HEK293 (cell line): ENCODE results near the gene SMCO4.

ENCODE experiments used
- CTCF ChIA-PET: fragments of 350-600 bp; formaldehyde crosslinking; extraction: SDS; loops from one replicate; lab custom pipeline; 2021; ENCODE audit warnings: antibody characterized with exemption; lab: Yijun Ruan, JAX
- POLR2A ChIA-PET: fragments of 300-600 bp; formaldehyde crosslinking; extraction: SDS; loops from one replicate; lab custom pipeline; 2020; ENCODE audit warnings: antibody characterized with exemption, inconsistent platforms; lab: Yijun Ruan, JAX
- H3K27ac ChIP-seq: fragments of 200-500 bp; sonication (Bioruptor generic); 2 replicates; pipeline ENCODE4 v1.5.1; 2014; ENCODE audit warnings: low read depth, low read length, control low read depth, inconsistent platforms; ENCODE audit errors: extremely low read depth
- H3K36me3 ChIP-seq, 2 experiments: fragments of 200-500 bp in 1 of 2; sonication (Bioruptor generic) in 1 of 2; 1 replicate in 1 of 2; 2 replicates in 1 of 2; pipeline ENCODE4 v1.5.1; 2014 to 2017; ENCODE audit warnings: inconsistent platforms in 2 of 2, low read length in 2 of 2; ENCODE audit not compliant: control insufficient read depth in 2 of 2, insufficient read depth in 1 of 2
- H3K4me1 ChIP-seq: fragments of 200-500 bp; sonication (Bioruptor generic); 2 replicates; pipeline ENCODE4 v1.5.1; 2014; ENCODE audit warnings: mild to moderate bottlenecking, low read length, inconsistent platforms; ENCODE audit not compliant: control insufficient read depth, insufficient read depth
- H3K4me3 ChIP-seq: 2 replicates; pipeline ENCODE4 v1.5.1; 2011; ENCODE audit warnings: low read depth, mild to moderate bottlenecking, control low read depth, low read length, moderate library complexity
- H3K9me3 ChIP-seq: fragments of 200-500 bp; sonication (Bioruptor generic); 2 replicates; pipeline ENCODE4 v1.5.1; 2014; ENCODE audit warnings: low read depth, low read length, inconsistent platforms; ENCODE audit not compliant: control insufficient read depth, insufficient read depth
- EGR2 ChIP-seq: fragments of 450-650 bp; formaldehyde crosslinking; IDR thresholded peaks from 2 replicates; pipeline ENCODE4 v1.5.1; 2016; ENCODE audit warnings: low read depth, missing biosample characterization, missing genetic modification characterization
- GFI1B ChIP-seq: fragments of 450-650 bp; formaldehyde crosslinking; IDR thresholded peaks from 2 replicates; pipeline ENCODE4 v1.5.1; 2016; ENCODE audit warnings: missing biosample characterization, missing genetic modification characterization
- GLIS1 ChIP-seq: fragments of 450-650 bp; formaldehyde crosslinking; IDR thresholded peaks from 2 replicates; pipeline ENCODE4 v1.5.1; 2016; ENCODE audit warnings: missing biosample characterization, missing genetic modification characterization
- KLF8 ChIP-seq: fragments of 450-650 bp; formaldehyde crosslinking; IDR thresholded peaks from 2 replicates; pipeline ENCODE4 v1.5.1; 2016; ENCODE audit warnings: missing biosample characterization, missing genetic modification characterization
- OSR2 ChIP-seq: fragments of 450-650 bp; formaldehyde crosslinking; IDR thresholded peaks from 2 replicates; pipeline ENCODE4 v1.5.1; 2016; ENCODE audit warnings: missing biosample characterization, missing genetic modification characterization
- PRDM1 ChIP-seq: fragments of 450-650 bp; formaldehyde crosslinking; IDR thresholded peaks from 2 replicates; pipeline ENCODE4; 2016; ENCODE audit warnings: missing biosample characterization, missing genetic modification characterization
- SCRT1 ChIP-seq: fragments of 450-650 bp; formaldehyde crosslinking; IDR thresholded peaks from 2 replicates; pipeline ENCODE4 v1.5.1; 2016; ENCODE audit warnings: missing biosample characterization, missing genetic modification characterization, borderline replicate concordance
- SP2 ChIP-seq: fragments of 450-650 bp; formaldehyde crosslinking; IDR thresholded peaks from 2 replicates; pipeline ENCODE4 v1.5.1; 2016; ENCODE audit warnings: missing biosample characterization, missing genetic modification characterization
- TRIM28 ChIP-seq: IDR thresholded peaks from 2 replicates; pipeline ENCODE4 v1.6.1; 2011; ENCODE audit warnings: low read length, control low read depth, borderline replicate concordance
- YY1 ChIP-seq: fragments of 450-650 bp; formaldehyde crosslinking; IDR thresholded peaks from 2 replicates; pipeline ENCODE4 v1.5.1; 2018; ENCODE audit warnings: missing biosample characterization, missing genetic modification characterization
- ZBTB7A ChIP-seq: fragments of 450-650 bp; formaldehyde crosslinking; IDR thresholded peaks from 2 replicates; pipeline ENCODE4 v1.5.1; 2016; ENCODE audit warnings: low read depth, missing biosample characterization, missing genetic modification characterization
- ZFHX2 ChIP-seq: fragments of 450-650 bp; formaldehyde crosslinking; conservative IDR thresholded peaks from 2 replicates; pipeline ENCODE4 v1.5.1; 2016; ENCODE audit warnings: missing biosample characterization, missing genetic modification characterization
- ZIC2 ChIP-seq: fragments of 450-650 bp; formaldehyde crosslinking; IDR thresholded peaks from 2 replicates; pipeline ENCODE4 v1.5.1; 2016; ENCODE audit warnings: missing biosample characterization, missing genetic modification characterization
- ZNF10 ChIP-seq: fragments of 450-650 bp; formaldehyde crosslinking; IDR thresholded peaks from 2 replicates; pipeline ENCODE4 v1.5.1; 2017; ENCODE audit warnings: missing biosample characterization, missing genetic modification characterization
- ZNF121 ChIP-seq: fragments of 450-650 bp; formaldehyde crosslinking; IDR thresholded peaks from 2 replicates; pipeline ENCODE4 v1.5.1; 2016; ENCODE audit warnings: missing biosample characterization, missing genetic modification characterization
- ZNF184 ChIP-seq: fragments of 450-650 bp; IDR thresholded peaks from 2 replicates; pipeline ENCODE4 v1.5.1; 2018; ENCODE audit warnings: missing biosample characterization, mild to moderate bottlenecking, missing genetic modification characterization
- ZNF211 ChIP-seq: fragments of 450-650 bp; formaldehyde crosslinking; IDR thresholded peaks from 2 replicates; pipeline ENCODE4 v1.5.1; 2016; ENCODE audit warnings: low read depth, missing biosample characterization, missing genetic modification characterization
- ZNF221 ChIP-seq: fragments of 450-650 bp; formaldehyde crosslinking; IDR thresholded peaks from 2 replicates; pipeline ENCODE4 v1.5.1; 2017; ENCODE audit warnings: missing biosample characterization, missing genetic modification characterization, borderline replicate concordance
- ZNF266 ChIP-seq: fragments of 450-650 bp; formaldehyde crosslinking; IDR thresholded peaks from 2 replicates; pipeline ENCODE4 v1.5.1; 2016; ENCODE audit warnings: missing biosample characterization, missing genetic modification characterization, low read depth
- ZNF341 ChIP-seq: fragments of 450-650 bp; formaldehyde crosslinking; IDR thresholded peaks from 2 replicates; pipeline ENCODE4; 2016; ENCODE audit warnings: low read depth, missing biosample characterization, missing genetic modification characterization
- ZNF350 ChIP-seq: fragments of 450-650 bp; formaldehyde crosslinking; IDR thresholded peaks from 2 replicates; pipeline ENCODE4 v1.5.0; 2017; ENCODE audit warnings: missing biosample characterization, mild to moderate bottlenecking, missing genetic modification characterization
- ZNF354C ChIP-seq: fragments of 450-650 bp; formaldehyde crosslinking; IDR thresholded peaks from 2 replicates; pipeline ENCODE4 v1.5.1; 2016; ENCODE audit warnings: missing biosample characterization, missing genetic modification characterization, low read depth, borderline replicate concordance
- ZNF404 ChIP-seq: fragments of 450-650 bp; formaldehyde crosslinking; IDR thresholded peaks from 2 replicates; pipeline ENCODE4 v1.5.1; 2017; ENCODE audit warnings: missing biosample characterization, missing genetic modification characterization
- ZNF423 ChIP-seq: fragments of 450-650 bp; formaldehyde crosslinking; IDR thresholded peaks from 2 replicates; pipeline ENCODE4 v1.5.1; 2016; ENCODE audit warnings: missing biosample characterization, missing genetic modification characterization
- ZNF544 ChIP-seq: fragments of 450-650 bp; formaldehyde crosslinking; IDR thresholded peaks from 2 replicates; pipeline ENCODE4 v1.5.0; 2017; ENCODE audit warnings: missing biosample characterization, missing genetic modification characterization
- ZNF548 ChIP-seq: fragments of 450-650 bp; formaldehyde crosslinking; IDR thresholded peaks from 2 replicates; pipeline ENCODE4 v1.5.1; 2016; ENCODE audit warnings: missing biosample characterization, missing genetic modification characterization
- ZNF555 ChIP-seq: fragments of 450-650 bp; formaldehyde crosslinking; conservative IDR thresholded peaks from 2 replicates; pipeline ENCODE4 v1.5.1; 2017; ENCODE audit warnings: missing biosample characterization, mild to moderate bottlenecking, missing genetic modification characterization, inconsistent platforms
- ZNF600 ChIP-seq: fragments of 450-650 bp; formaldehyde crosslinking; IDR thresholded peaks from 2 replicates; pipeline ENCODE4 v1.5.1; 2016; ENCODE audit warnings: missing biosample characterization, missing genetic modification characterization
- TF ChIP-seq, protein P1 (sequence below): fragments of 450-650 bp; formaldehyde crosslinking; IDR thresholded peaks from 2 replicates; pipeline ENCODE4 v1.5.1; 2017; ENCODE audit warnings: missing biosample characterization, missing genetic modification characterization
- TF ChIP-seq, protein P2 (sequence below): fragments of 450-650 bp; formaldehyde crosslinking; IDR thresholded peaks from 2 replicates; pipeline ENCODE4 v1.5.1; 2016; ENCODE audit warnings: missing biosample characterization, missing genetic modification characterization
- TF ChIP-seq, protein P3 (sequence below): fragments of 450-650 bp; formaldehyde crosslinking; IDR thresholded peaks from 2 replicates; pipeline ENCODE4 v1.5.1; 2016; ENCODE audit warnings: missing biosample characterization, missing genetic modification characterization

Gene SMCO4

DNA sequence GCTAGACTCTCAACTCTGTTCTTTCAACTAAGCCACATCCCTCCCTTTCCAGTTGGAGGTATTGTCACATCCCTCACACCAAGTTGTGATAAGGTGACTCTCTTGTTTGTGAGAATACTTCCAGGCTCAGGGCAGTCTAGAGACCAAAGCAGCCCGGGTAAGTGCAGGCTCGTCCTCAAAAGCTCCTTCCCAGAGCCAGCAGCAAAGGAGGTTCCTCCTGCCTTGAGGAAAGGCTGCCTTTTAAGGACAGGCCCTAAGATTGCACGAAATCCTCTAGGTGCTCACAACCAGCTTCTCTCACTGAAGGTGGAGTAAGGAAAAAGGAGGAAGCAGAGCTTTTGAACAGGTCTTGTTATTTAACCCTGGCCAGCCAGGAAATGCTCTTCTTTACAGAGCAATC is 53.4 kb downstream of the SMCO4 start:
- Histone ChIP-seq H3K4me1 (peaks cover 2% of the 10 kb centered on the region; the same call in 1 of the 2 replicates), H3K9me3 (no peaks in the 10 kb centered on the region), H3K27ac (no peak overlapping the region), H3K36me3 (peaks cover 0 to 2% of the 10 kb centered on the region in 2 experiments; a peak in 1 of 3 replicates), H3K4me3 (no peak overlapping the region)
- TF ChIP-seq ZNF121 (tag by site-specific recombination) (no peak), ZNF350 (tag by site-specific recombination) (no peak), EGR2 (no peak), ZNF221 (tag by site-specific recombination) (no peak), ZNF341 (tag by site-specific recombination) (no peak), ZNF10 (tag by site-specific recombination) (no peak), SP2 (tag by site-specific recombination) (no peak), ZNF266 (tag by site-specific recombination) (no peak), ZNF555 (tag by site-specific recombination) (no peak), KLF8 (no peak)
- TF ChIP-seq, protein P1, sequence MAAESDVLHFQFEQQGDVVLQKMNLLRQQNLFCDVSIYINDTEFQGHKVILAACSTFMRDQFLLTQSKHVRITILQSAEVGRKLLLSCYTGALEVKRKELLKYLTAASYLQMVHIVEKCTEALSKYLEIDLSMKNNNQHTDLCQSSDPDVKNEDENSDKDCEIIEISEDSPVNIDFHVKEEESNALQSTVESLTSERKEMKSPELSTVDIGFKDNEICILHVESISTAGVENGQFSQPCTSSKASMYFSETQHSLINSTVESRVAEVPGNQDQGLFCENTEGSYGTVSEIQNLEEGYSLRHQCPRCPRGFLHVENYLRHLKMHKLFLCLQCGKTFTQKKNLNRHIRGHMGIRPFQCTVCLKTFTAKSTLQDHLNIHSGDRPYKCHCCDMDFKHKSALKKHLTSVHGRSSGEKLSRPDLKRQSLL: no peak
- TF ChIP-seq, protein P2, sequence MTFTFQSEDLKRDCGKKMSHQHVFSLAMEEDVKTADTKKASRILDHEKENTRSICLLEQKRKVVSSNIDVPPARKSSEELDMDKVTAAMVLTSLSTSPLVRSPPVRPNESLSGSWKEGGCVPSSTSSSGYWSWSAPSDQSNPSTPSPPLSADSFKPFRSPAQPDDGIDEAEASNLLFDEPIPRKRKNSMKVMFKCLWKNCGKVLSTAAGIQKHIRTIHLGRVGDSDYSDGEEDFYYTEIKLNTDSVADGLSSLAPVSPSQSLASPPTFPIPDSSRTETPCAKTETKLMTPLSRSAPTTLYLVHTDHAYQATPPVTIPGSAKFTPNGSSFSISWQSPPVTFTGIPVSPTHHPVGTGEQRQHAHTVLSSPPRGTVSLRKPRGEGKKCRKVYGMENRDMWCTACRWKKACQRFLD (tag by site-specific recombination): no peak
- TF ChIP-seq, protein P3, sequence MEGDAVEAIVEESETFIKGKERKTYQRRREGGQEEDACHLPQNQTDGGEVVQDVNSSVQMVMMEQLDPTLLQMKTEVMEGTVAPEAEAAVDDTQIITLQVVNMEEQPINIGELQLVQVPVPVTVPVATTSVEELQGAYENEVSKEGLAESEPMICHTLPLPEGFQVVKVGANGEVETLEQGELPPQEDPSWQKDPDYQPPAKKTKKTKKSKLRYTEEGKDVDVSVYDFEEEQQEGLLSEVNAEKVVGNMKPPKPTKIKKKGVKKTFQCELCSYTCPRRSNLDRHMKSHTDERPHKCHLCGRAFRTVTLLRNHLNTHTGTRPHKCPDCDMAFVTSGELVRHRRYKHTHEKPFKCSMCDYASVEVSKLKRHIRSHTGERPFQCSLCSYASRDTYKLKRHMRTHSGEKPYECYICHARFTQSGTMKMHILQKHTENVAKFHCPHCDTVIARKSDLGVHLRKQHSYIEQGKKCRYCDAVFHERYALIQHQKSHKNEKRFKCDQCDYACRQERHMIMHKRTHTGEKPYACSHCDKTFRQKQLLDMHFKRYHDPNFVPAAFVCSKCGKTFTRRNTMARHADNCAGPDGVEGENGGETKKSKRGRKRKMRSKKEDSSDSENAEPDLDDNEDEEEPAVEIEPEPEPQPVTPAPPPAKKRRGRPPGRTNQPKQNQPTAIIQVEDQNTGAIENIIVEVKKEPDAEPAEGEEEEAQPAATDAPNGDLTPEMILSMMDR (tag by site-specific recombination): no peak
- CTCF ChIA-PET: interaction anchor here (0.6 kb wide), 1 partner anchor 16 kb away, joined by 3 read pairs; no protein-coding TSS in a partner anchor
- POLR2A ChIA-PET: no interaction called here

DNA sequence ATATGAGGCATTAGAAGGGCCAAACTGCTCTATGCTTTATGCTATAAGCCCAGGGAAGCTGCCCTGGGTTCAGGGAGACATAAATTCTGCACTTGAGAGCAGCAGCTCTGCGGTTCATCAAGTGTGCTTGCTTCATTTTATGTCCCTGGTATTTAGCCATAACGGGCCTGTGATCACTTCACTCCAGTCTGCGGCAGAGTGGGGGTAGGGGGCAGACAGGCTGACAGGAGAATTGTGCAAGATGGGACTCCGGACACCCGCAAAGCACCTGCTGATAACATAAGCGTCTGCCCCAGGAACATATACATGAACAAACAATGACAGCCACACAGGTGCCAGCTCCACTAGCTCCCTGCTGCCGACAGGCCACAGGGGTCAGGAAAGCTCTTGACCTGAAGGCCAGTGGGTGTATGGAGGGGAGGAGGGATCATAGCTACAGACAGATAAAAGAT is 56.1 kb downstream of the SMCO4 start:
- H3K9me3 ChIP-seq: no peaks in the 10 kb centered on the region
- peaks cover 2% of the 10 kb centered on the region; the same call in 1 of the 2 replicates for H3K4me1 ChIP-seq
- H3K36me3 ChIP-seq: peaks cover 0 to 5% of the 10 kb centered on the region in 2 experiments; a peak in 1 of 3 replicates
- ChIA-PET CTCF (no interaction called here), POLR2A (no interaction called here)
- H3K27ac ChIP-seq: no peak overlapping the region
- H3K4me3 ChIP-seq: no peak overlapping the region
- TF ChIP-seq ZNF600 (tag by site-specific recombination): 0 out of 2 replicates have a peak, but pooled peaks have one; percentile 16
- TF ChIP-seq ZFHX2 (tag by site-specific recombination): peak; percentile 46
- no peak for TF ChIP-seq ZNF404 (tag by site-specific recombination)
- peak; percentile 47; the same call in 1 of the 2 replicates for TF ChIP-seq EGR2
- TF ChIP-seq OSR2 (tag by site-specific recombination): no peak
- no peak for TF ChIP-seq TRIM28
- no peak for TF ChIP-seq ZNF184 (tag by site-specific recombination)
- no peak for TF ChIP-seq PRDM1 (tag by site-specific recombination)
- peak; percentile 100 for TF ChIP-seq ZIC2 (tag by site-specific recombination)
- TF ChIP-seq ZNF211: no peak
- TF ChIP-seq ZNF423 (tag by site-specific recombination): no peak
- TF ChIP-seq ZNF548: no peak
- no peak for TF ChIP-seq ZNF544 (tag by site-specific recombination)
- no peak for TF ChIP-seq SCRT1 (tag by site-specific recombination)
- peak; percentile 68 for TF ChIP-seq GLIS1 (tag by site-specific recombination)
- no peak for TF ChIP-seq ZBTB7A (tag by site-specific recombination)
- TF ChIP-seq ZNF354C (tag by site-specific recombination): no peak
- no peak for TF ChIP-seq GFI1B
- no peak for TF ChIP-seq YY1 (tag by site-specific recombination)
